Tibial artery (tissue), 4 donors: Measurements from ENCODE around the gene ELOB.

Experiments used
- DNase-seq, 2 donors: peaks; one replicate each; pipeline ENCODE4 v3.0.0-alpha.2; 2019
- H3K27ac ChIP-seq, 2 donors: fragments of 200-600 bp; sonication (generic) in 1 of 2; 1 replicate in 1 of 2; 2 replicates in 1 of 2; pipeline ENCODE4 v1.5.1; 2018 to 2019; ENCODE audit warnings: mild to moderate bottlenecking in 1 of 2
- H3K27me3 ChIP-seq, 2 donors: fragments of 200-600 bp; sonication (generic) in 1 of 2; one replicate each; pipeline versions ENCODE4 v1.5.1 to v1.6.0; 2016 to 2019
- H3K36me3 ChIP-seq, 3 donors: fragments of 200-600 bp; sonication (generic) in 2 of 3; one replicate each; pipeline ENCODE4 v1.5.1; 2016 to 2019; ENCODE audit warnings: mild to moderate bottlenecking in 2 of 3
- H3K4me1 ChIP-seq, 4 donors: fragments of 200-600 bp; sonication (generic) in 2 of 4; 1 replicate in 3 of 4; 2 replicates in 1 of 4; pipeline ENCODE4 v1.5.1; 2016 to 2019
- H3K4me3 ChIP-seq, 2 donors: fragments of 200-600 bp; sonication (generic) in 1 of 2; 1 replicate in 1 of 2; 2 replicates in 1 of 2; pipeline ENCODE4 v1.5.1; 2018 to 2019; ENCODE audit warnings: mild to moderate bottlenecking in 2 of 2
- H3K9me3 ChIP-seq, 3 donors: fragments of 200-600 bp; sonication (generic) in 1 of 3; one replicate each; pipeline ENCODE4 v1.5.1; 2016 to 2019
- CTCF ChIP-seq, 2 experiments: fragments of 200-600 bp in 1 of 2; fragments of 450-650 bp in 1 of 2; IDR thresholded peaks; one replicate each; pipeline ENCODE4 v1.5.1; 2017 to 2019; ENCODE audit warnings: antibody characterized with exemption in 2 of 2, mild to moderate bottlenecking in 1 of 2, moderate library complexity in 1 of 2
- intact Hi-C: fragments of 100-400 bp; cut with DNase I; formaldehyde crosslinking; loops from one replicate; pipeline ENCODE4 v1.15.0; 2023; ENCODE audit warnings: low total_unique reads

The ELOB gene

GRCh38 chr16:2822158-2822495, 45.0 kb upstream of the ELOB start:
- H3K36me3 ChIP-seq = no peaks in the 10 kb centered on the region
- peaks cover 0 to 60% of the 10 kb centered on the region in 2 donors for H3K27me3 ChIP-seq
- intact Hi-C loops = no loop called here
- no peak overlapping the region for H3K4me3 ChIP-seq
- H3K4me1 ChIP-seq = no peaks in the 10 kb centered on the region
- no peak overlapping the region for H3K27ac ChIP-seq
- peak in 1 of 2 donors; percentile 21 for DNase-seq
- no peaks in the 10 kb centered on the region for H3K9me3 ChIP-seq
- TF ChIP-seq CTCF (IDR thresholded peaks at IDR 0.05) = no peak

- Histone ChIP-seq H3K4me3 (no peak overlapping the region), H3K36me3 (no peaks in the 10 kb centered on the region), H3K9me3 (no peaks in the 10 kb centered on the region), H3K27ac (no peak overlapping the region), H3K4me1 (no peaks in the 10 kb centered on the region), H3K27me3 (peaks cover 0 to 61% of the 10 kb centered on the region in 2 donors)
- intact Hi-C loops = no loop called here
- DNase-seq = peak; percentile 12 to 32
- TF ChIP-seq CTCF (IDR thresholded peaks at IDR 0.05) = no peak
Measured at GRCh38 chr16:2821487-2822157, 44.5 kb upstream of the ELOB start.

GRCh38 chr16:2820836-2821486, 43.9 kb upstream of the ELOB start:
- H3K4me1 ChIP-seq = no peaks in the 10 kb centered on the region
- no peak overlapping the region for H3K4me3 ChIP-seq
- intact Hi-C loops = no loop called here
- H3K27ac ChIP-seq = no peak overlapping the region
- H3K36me3 ChIP-seq = no peaks in the 10 kb centered on the region
- TF ChIP-seq CTCF (IDR thresholded peaks at IDR 0.05) = no peak
- DNase-seq = peak; percentile 5 to 54
- peaks cover 0 to 65% of the 10 kb centered on the region in 2 donors for H3K27me3 ChIP-seq
- H3K9me3 ChIP-seq = no peaks in the 10 kb centered on the region

GRCh38 chr16:2819939-2820835, 43.1 kb upstream of the ELOB start:
- H3K27ac ChIP-seq = no peak overlapping the region
- H3K27me3 ChIP-seq = peaks cover 0 to 65% of the 10 kb centered on the region in 2 donors
- intact Hi-C loops = no loop called here
- TF ChIP-seq CTCF (IDR thresholded peaks at IDR 0.05) = no peak
- no peaks in the 10 kb centered on the region for H3K36me3 ChIP-seq
- peak; percentile 10 to 24 for DNase-seq
- H3K9me3 ChIP-seq = no peaks in the 10 kb centered on the region
- H3K4me3 ChIP-seq = no peak overlapping the region
- H3K4me1 ChIP-seq = no peaks in the 10 kb centered on the region

GRCh38 chr16:2819179-2819938, 42.3 kb upstream of the ELOB start:
- Histone ChIP-seq H3K36me3 (no peaks in the 10 kb centered on the region), H3K4me3 (no peak overlapping the region), H3K4me1 (no peaks in the 10 kb centered on the region), H3K27ac (no peak overlapping the region), H3K9me3 (no peaks in the 10 kb centered on the region), H3K27me3 (peaks cover 0 to 72% of the 10 kb centered on the region in 2 donors)
- DNase-seq = peak in 1 of 2 donors; percentile 24
- no peak for TF ChIP-seq CTCF (IDR thresholded peaks at IDR 0.05)
- intact Hi-C loops = no loop called here
